H9 (cell line): ENCODE measurements around the gene PTPRS. TPM values are rescaled to one million over a fixed set of nuclear protein-coding genes. Genes with fewer than 3 reads are reported as not detected.

Experiments used
- DNase-seq: peaks from one replicate; pipeline ENCODE4 v3.0.0-alpha.2; 2017
- H2AFZ ChIP-seq: one replicate; pipeline ENCODE4 v1.6.1; 2013; ENCODE audit warnings: mild to moderate bottlenecking, low read length, control low read depth, moderate library complexity
- H2AK5ac ChIP-seq: 2 replicates; pipeline ENCODE4 v1.6.1; 2013; ENCODE audit warnings: low read length, control low read depth, mixed read lengths; ENCODE audit not compliant: insufficient read length
- H2BK120ac ChIP-seq: one replicate; pipeline ENCODE4 v1.6.1; 2013; ENCODE audit warnings: low read depth, mild to moderate bottlenecking, low read length, control low read depth, inconsistent platforms; ENCODE audit not compliant: poor library complexity, severe bottlenecking
- H2BK12ac ChIP-seq: 2 replicates; pipeline ENCODE4 v1.6.1; 2013; ENCODE audit warnings: low read length, control low read depth, mixed read lengths, low read depth; ENCODE audit not compliant: insufficient read length
- H2BK15ac ChIP-seq: 2 replicates; pipeline ENCODE4 v1.6.1; 2013; ENCODE audit warnings: low read depth, low read length, control low read depth
- H2BK20ac ChIP-seq: one replicate; pipeline ENCODE4 v1.6.1; 2013; ENCODE audit warnings: low read depth, mild to moderate bottlenecking, low read length, control low read depth, inconsistent platforms; ENCODE audit not compliant: poor library complexity, severe bottlenecking
- H2BK5ac ChIP-seq: 2 replicates; pipeline ENCODE4 v1.6.1; 2013; ENCODE audit warnings: low read length, control low read depth, mixed read lengths; ENCODE audit not compliant: insufficient read length
- H3K14ac ChIP-seq: 2 replicates; pipeline ENCODE4 v1.6.1; 2013; ENCODE audit warnings: low read length, control low read depth; ENCODE audit not compliant: insufficient read depth
- H3K18ac ChIP-seq: 2 replicates; pipeline ENCODE4 v1.6.1; 2013; ENCODE audit warnings: low read depth, mild to moderate bottlenecking, mixed read lengths, low read length, control low read depth; ENCODE audit not compliant: insufficient read length
- H3K23ac ChIP-seq: 2 replicates; pipeline ENCODE4 v1.6.1; 2013; ENCODE audit warnings: low read length, control low read depth, mixed read lengths, low read depth; ENCODE audit not compliant: insufficient read length
- H3K23me2 ChIP-seq: 2 replicates; pipeline ENCODE4 v1.6.1; 2013; ENCODE audit warnings: low read depth, mild to moderate bottlenecking, mixed read lengths, low read length, control low read depth; ENCODE audit not compliant: insufficient read length, poor library complexity, severe bottlenecking
- H3K27ac ChIP-seq: 2 replicates; pipeline ENCODE4 v1.5.1; 2013; ENCODE audit warnings: low read length, control low read depth, mixed read lengths, low read depth; ENCODE audit not compliant: insufficient read length
- H3K27me3 ChIP-seq: 2 replicates; pipeline ENCODE4 v1.6.1; 2013; ENCODE audit warnings: low read length, control low read depth, inconsistent platforms; ENCODE audit not compliant: insufficient read depth
- H3K4ac ChIP-seq: 2 replicates; pipeline ENCODE4 v1.6.1; 2013; ENCODE audit warnings: low read depth, mild to moderate bottlenecking, control low read depth, inconsistent platforms, low read length, moderate library complexity
- H3K4me1 ChIP-seq: 2 replicates; pipeline ENCODE4 v1.6.1; 2013; ENCODE audit warnings: low read length, control low read depth, inconsistent platforms; ENCODE audit not compliant: insufficient read depth
- H3K4me2 ChIP-seq: 2 replicates; pipeline ENCODE4 v1.6.1; 2013; ENCODE audit warnings: low read length, control low read depth, mixed read lengths; ENCODE audit not compliant: insufficient read length, insufficient read depth
- H3K56ac ChIP-seq: 2 replicates; pipeline ENCODE4 v1.6.1; 2013; ENCODE audit warnings: low read depth, mild to moderate bottlenecking, mixed read lengths, low read length, control low read depth; ENCODE audit not compliant: insufficient read length
- H3K79me1 ChIP-seq: 2 replicates; pipeline ENCODE4 v1.6.1; 2013; ENCODE audit warnings: low read depth, mild to moderate bottlenecking, moderate library complexity, low read length, control low read depth, inconsistent platforms; ENCODE audit not compliant: insufficient read depth, poor library complexity, severe bottlenecking
- H3K79me2 ChIP-seq: 2 replicates; pipeline ENCODE4 v1.6.1; 2013; ENCODE audit warnings: low read length, control low read depth, inconsistent platforms; ENCODE audit not compliant: insufficient read depth
- H3K9ac ChIP-seq: 2 replicates; pipeline ENCODE4 v1.6.1; 2013; ENCODE audit warnings: low read length, control low read depth, mixed read lengths; ENCODE audit not compliant: insufficient read length; ENCODE audit errors: extremely low read depth
- H3K9me3 ChIP-seq: one replicate; pipeline ENCODE4 v1.6.1; 2013; ENCODE audit warnings: low read depth, low read length, inconsistent platforms; ENCODE audit not compliant: control insufficient read depth
- H3T11ph ChIP-seq: one replicate; pipeline ENCODE4 v1.6.1; 2013; ENCODE audit warnings: mild to moderate bottlenecking, low read length, control low read depth, inconsistent platforms
- H4K20me1 ChIP-seq: one replicate; pipeline ENCODE4 v1.6.1; 2013; ENCODE audit not compliant: control insufficient read depth, insufficient read length, insufficient read depth
- H4K5ac ChIP-seq: 2 replicates; pipeline ENCODE4 v1.6.1; 2013; ENCODE audit warnings: low read depth, mild to moderate bottlenecking, mixed read lengths, low read length, control low read depth; ENCODE audit not compliant: insufficient read length
- H4K8ac ChIP-seq: replicated peaks from 2 replicates; pipeline ENCODE4 v1.6.1; 2013; ENCODE audit warnings: low read length, control low read depth, mixed read lengths, low read depth; ENCODE audit not compliant: insufficient read length
- H4K91ac ChIP-seq: 2 replicates; pipeline ENCODE4 v1.6.1; 2013; ENCODE audit warnings: low read depth, mild to moderate bottlenecking, moderate library complexity, mixed read lengths, low read length, control low read depth; ENCODE audit not compliant: insufficient read length
- H3K27ac Mint-ChIP-seq, 3 experiments: 2 replicates in 2 of 3; 3 replicates in 1 of 3; pipeline ENCODE4 v1.8.0; 2020 to 2021; ENCODE audit warnings: mixed read lengths in 3 of 3, mild to moderate bottlenecking in 1 of 3, moderate library complexity in 1 of 3
- H3K27me3 Mint-ChIP-seq: 2 replicates; pipeline ENCODE4 v1.8.0; 2021; ENCODE audit warnings: low read depth, mild to moderate bottlenecking, moderate library complexity, mixed read lengths
- H3K36me3 Mint-ChIP-seq, 3 experiments: 2 replicates in 2 of 3; 3 replicates in 1 of 3; pipeline ENCODE4 v1.8.0; 2020 to 2021; ENCODE audit warnings: low read depth in 3 of 3, mixed read lengths in 3 of 3; ENCODE audit not compliant: insufficient read depth in 1 of 3
- H3K4me1 Mint-ChIP-seq, 2 experiments: 2 replicates each; pipeline ENCODE4 v1.8.0; 2020; ENCODE audit warnings: mixed read lengths in 2 of 2
- H3K4me3 Mint-ChIP-seq, 2 experiments: 2 replicates in 1 of 2; 3 replicates in 1 of 2; pipeline ENCODE4 v1.8.0; 2020 to 2021; ENCODE audit warnings: mild to moderate bottlenecking in 2 of 2, mixed read lengths in 2 of 2, moderate library complexity in 1 of 2
- H3K9me3 Mint-ChIP-seq, 2 experiments: 2 replicates in 1 of 2; 3 replicates in 1 of 2; pipeline ENCODE4 v1.8.0; 2020; ENCODE audit warnings: mild to moderate bottlenecking in 2 of 2, mixed read lengths in 2 of 2, moderate library complexity in 1 of 2
- WGBS: extraction: QIAGEN DNeasy Blood & Tissue Kit; methylation state at CpG from one replicate; pipeline ENCODE4 v1.1.7; 2013; ENCODE audit warnings: missing lambda C conversion rate, low lambda C conversion rate, mixed read lengths; ENCODE audit not compliant: insufficient read length; ENCODE audit errors: extremely low coverage; 5-methylcytosine and 5-hydroxymethylcytosine counted together
- total RNA-seq: library from RNA; stranded (reverse); gene quantifications from 2 replicates; pipeline ENCODE4 v1.2.1, GENCODE V29; 2021
- TF ChIP-seq, protein P1 (sequence below): fragments of 200-600 bp; sonication (generic); conservative IDR thresholded peaks from 3 replicates; pipeline ENCODE4 v1.8.0; 2021; ENCODE audit warnings: antibody characterized with exemption, mild to moderate bottlenecking

Gene PTPRS
- total RNA-seq, 1 experiment from 2014 or later, result 186 TPM

DNA sequence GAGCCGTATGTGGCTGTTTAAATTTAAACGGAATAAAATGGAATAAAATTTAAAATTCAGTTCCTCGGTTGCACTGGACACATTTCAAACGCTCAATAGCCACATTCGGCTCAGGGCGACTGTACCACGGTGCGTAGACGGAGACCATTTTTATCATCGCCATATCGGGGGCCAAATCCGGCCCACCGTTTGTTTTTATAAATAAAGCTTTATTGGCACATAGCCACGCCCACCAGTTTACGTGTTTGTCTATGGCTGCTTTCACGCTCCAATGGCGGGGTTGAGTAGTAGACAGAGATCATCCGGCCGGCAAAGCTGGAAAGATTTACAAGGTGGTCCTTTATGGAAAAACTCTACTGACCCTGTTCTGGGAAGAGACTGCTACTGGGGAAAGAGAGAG lies 33.0 kb downstream of the PTPRS start:
- Histone ChIP-seq H3K23me2 (no peaks in the 10 kb centered on the region), H3K4ac (no peak overlapping the region), H4K20me1 (peaks cover 2% of the 10 kb centered on the region), H3K9me3 (no peaks in the 10 kb centered on the region), H2AFZ (no peak overlapping the region), H4K5ac (no peak overlapping the region), H2BK12ac (no peak overlapping the region), H3K79me2 (peaks cover 3% of the 10 kb centered on the region; the same call in 1 of the 2 replicates), H3K14ac (no peak overlapping the region), H4K8ac (no peak overlapping the region), H2BK5ac (no peak overlapping the region), H2AK5ac (no peak overlapping the region), H2BK120ac (no peak overlapping the region), H4K91ac (no peak overlapping the region), H3T11ph (no peak overlapping the region), H3K4me2 (no peak overlapping the region), H2BK15ac (no peak overlapping the region), H3K27me3 (no peaks in the 10 kb centered on the region), H2BK20ac (no peak overlapping the region), H3K56ac (no peak overlapping the region), H3K79me1 (peaks cover 13% of the 10 kb centered on the region), H3K4me1 (no peaks in the 10 kb centered on the region; the same call in 1 of the 2 replicates), H3K9ac (no peak overlapping the region), H3K18ac (no peak overlapping the region), H3K27ac (no peak overlapping the region), H3K23ac (no peak overlapping the region)
- Mint-ChIP-seq H3K4me3 (no peak overlapping the region), H3K27me3 (no peaks in the 10 kb centered on the region), H3K27ac (no peak overlapping the region), H3K4me1 (peaks cover 14 to 19% of the 10 kb centered on the region in 2 experiments), H3K36me3 (peaks cover 6 to 13% (median 11%) of the 10 kb centered on the region in 3 experiments; a peak in 5 of 7 replicates), H3K9me3 (no peaks in the 10 kb centered on the region)
- no peak for DNase-seq
- TF ChIP-seq, protein P1, sequence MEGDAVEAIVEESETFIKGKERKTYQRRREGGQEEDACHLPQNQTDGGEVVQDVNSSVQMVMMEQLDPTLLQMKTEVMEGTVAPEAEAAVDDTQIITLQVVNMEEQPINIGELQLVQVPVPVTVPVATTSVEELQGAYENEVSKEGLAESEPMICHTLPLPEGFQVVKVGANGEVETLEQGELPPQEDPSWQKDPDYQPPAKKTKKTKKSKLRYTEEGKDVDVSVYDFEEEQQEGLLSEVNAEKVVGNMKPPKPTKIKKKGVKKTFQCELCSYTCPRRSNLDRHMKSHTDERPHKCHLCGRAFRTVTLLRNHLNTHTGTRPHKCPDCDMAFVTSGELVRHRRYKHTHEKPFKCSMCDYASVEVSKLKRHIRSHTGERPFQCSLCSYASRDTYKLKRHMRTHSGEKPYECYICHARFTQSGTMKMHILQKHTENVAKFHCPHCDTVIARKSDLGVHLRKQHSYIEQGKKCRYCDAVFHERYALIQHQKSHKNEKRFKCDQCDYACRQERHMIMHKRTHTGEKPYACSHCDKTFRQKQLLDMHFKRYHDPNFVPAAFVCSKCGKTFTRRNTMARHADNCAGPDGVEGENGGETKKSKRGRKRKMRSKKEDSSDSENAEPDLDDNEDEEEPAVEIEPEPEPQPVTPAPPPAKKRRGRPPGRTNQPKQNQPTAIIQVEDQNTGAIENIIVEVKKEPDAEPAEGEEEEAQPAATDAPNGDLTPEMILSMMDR, result no peak
- no CpG with 5 or more reads among the region's 19 CpGs for WGBS
